CD14-positive monocyte (primary cell): ENCODE results near the gene RGMA. TPM values are rescaled to one million over a fixed set of nuclear protein-coding genes. Genes with fewer than 3 reads are reported as not detected.

Source experiments
- DNase-seq, 3 donors: peaks; one replicate each; pipeline ENCODE4 v3.0.0-alpha.2; 2011 to 2022
- H2AFZ ChIP-seq: 2 replicates; pipeline ENCODE4 v1.6.0; 2012; ENCODE audit warnings: mild to moderate bottlenecking, low read depth, low read length, inconsistent platforms; ENCODE audit not compliant: insufficient read depth, poor library complexity, severe bottlenecking
- H3K27ac ChIP-seq, 2 donors: 1 replicate in 1 of 2; 2 replicates in 1 of 2; pipeline ENCODE4 v1.5.1; 2012 to 2013; ENCODE audit warnings: low read length in 2 of 2, control low read depth in 1 of 2, inconsistent platforms in 1 of 2, low read depth in 1 of 2, mild to moderate bottlenecking in 1 of 2
- H3K27me3 ChIP-seq, 2 donors: one replicate each; pipeline versions ENCODE4 v1.6.0 to v1.6.1; 2011 to 2013; ENCODE audit warnings: low read length in 2 of 2; ENCODE audit not compliant: control insufficient read depth in 2 of 2, insufficient read depth in 2 of 2
- H3K36me3 ChIP-seq, 2 donors: replicated peaks in 1 of 2; 1 replicate in 1 of 2; 2 replicates in 1 of 2; pipeline versions ENCODE4 v1.5.1 to v1.6.1; 2012 to 2013; ENCODE audit warnings: low read length in 2 of 2, control low read depth in 1 of 2, inconsistent platforms in 1 of 2, mild to moderate bottlenecking in 1 of 2; ENCODE audit not compliant: insufficient read depth in 2 of 2, control insufficient read depth in 1 of 2
- H3K4me1 ChIP-seq, 2 donors: 1 replicate in 1 of 2; 2 replicates in 1 of 2; pipeline versions ENCODE4 v1.5.1 to v1.6.1; 2012 to 2013; ENCODE audit warnings: low read length in 2 of 2, control low read depth in 1 of 2, inconsistent platforms in 1 of 2, mild to moderate bottlenecking in 1 of 2, moderate library complexity in 1 of 2; ENCODE audit not compliant: insufficient read depth in 2 of 2, control insufficient read depth in 1 of 2
- H3K4me2 ChIP-seq: replicated peaks from 2 replicates; pipeline ENCODE3; 2012; ENCODE audit warnings: low read length, moderate library complexity, mild to moderate bottlenecking; ENCODE audit not compliant: poor library complexity, severe bottlenecking; ENCODE audit errors: extremely low read depth
- H3K4me3 ChIP-seq, 3 experiments: fragments of 200-600 bp in 1 of 3; sonication (generic) in 1 of 3; replicated peaks in 1 of 3; 1 replicate in 2 of 3; 2 replicates in 1 of 3; pipeline ENCODE4 v1.5.1; 2011 to 2013; ENCODE audit warnings: low read length in 3 of 3, mild to moderate bottlenecking in 3 of 3, control low read depth in 2 of 3, low read depth in 2 of 3, inconsistent platforms in 1 of 3, moderate library complexity in 1 of 3
- H3K79me2 ChIP-seq: 2 replicates; pipeline ENCODE4 v1.6.0; 2012; ENCODE audit warnings: mild to moderate bottlenecking, control low read depth, inconsistent platforms, low read length, moderate library complexity; ENCODE audit not compliant: insufficient read depth
- H3K9ac ChIP-seq: 2 replicates; pipeline ENCODE4 v1.6.0; 2017; ENCODE audit warnings: low read length, mild to moderate bottlenecking; ENCODE audit not compliant: insufficient read depth, poor library complexity, severe bottlenecking
- H3K9me3 ChIP-seq, 2 donors: replicated peaks in 1 of 2; 1 replicate in 1 of 2; 2 replicates in 1 of 2; pipeline versions ENCODE4 v1.5.1 to v1.6.1; 2012 to 2013; ENCODE audit warnings: low read length in 2 of 2, control low read depth in 1 of 2; ENCODE audit not compliant: control insufficient read depth in 1 of 2, insufficient read depth in 1 of 2
- H4K20me1 ChIP-seq: 2 replicates; pipeline ENCODE4 v1.6.0; 2012; ENCODE audit warnings: mild to moderate bottlenecking, low read length, control low read depth, moderate library complexity; ENCODE audit not compliant: insufficient read depth
- H3K27ac Mint-ChIP-seq, 7 donors: one replicate each; pipeline ENCODE4 v1.8.0; 2020; ENCODE audit warnings: mild to moderate bottlenecking in 7 of 7, mixed read lengths in 7 of 7, moderate library complexity in 6 of 7, inconsistent platforms in 2 of 7
- H3K27me3 Mint-ChIP-seq, 3 donors: one replicate each; pipeline ENCODE4 v1.8.0; 2021 to 2022; ENCODE audit warnings: low read depth in 3 of 3, mild to moderate bottlenecking in 3 of 3, mixed read lengths in 3 of 3, moderate library complexity in 3 of 3, inconsistent platforms in 1 of 3
- H3K36me3 Mint-ChIP-seq, 2 donors: one replicate each; pipeline ENCODE4 v1.8.0; 2020; ENCODE audit warnings: mixed read lengths in 2 of 2, inconsistent platforms in 1 of 2, mild to moderate bottlenecking in 1 of 2
- H3K4me1 Mint-ChIP-seq: one replicate; pipeline ENCODE4 v1.8.0; 2020; ENCODE audit warnings: mild to moderate bottlenecking, mixed read lengths
- H3K4me3 Mint-ChIP-seq, 2 donors: one replicate each; pipeline ENCODE4 v1.8.0; 2020; ENCODE audit warnings: mild to moderate bottlenecking in 2 of 2, mixed read lengths in 2 of 2, moderate library complexity in 1 of 2
- H3K9me3 Mint-ChIP-seq, 7 donors: one replicate each; pipeline ENCODE4 v1.8.0; 2020 to 2022; ENCODE audit warnings: mixed read lengths in 7 of 7, mild to moderate bottlenecking in 6 of 7, moderate library complexity in 6 of 7, inconsistent platforms in 2 of 7
- CTCF ChIP-seq: fragments of 200-600 bp; IDR thresholded peaks from one replicate; pipeline ENCODE4 v1.8.0; 2022; ENCODE audit warnings: antibody characterized with exemption, mild to moderate bottlenecking
- WGBS: methylation state at CpG from one replicate; pipeline ENCODE4 v1.1.5; 2013; ENCODE audit warnings: missing lambda C conversion rate; ENCODE audit not compliant: insufficient coverage; 5-methylcytosine and 5-hydroxymethylcytosine counted together
- intact Hi-C, 2 donors: fragments of 100-400 bp; cut with micrococcal nuclease; formaldehyde crosslinking; loops; one replicate each; pipeline versions ENCODE4 v1.15.0 to v1.15.1; 2023
- polyA plus RNA-seq, 3 donors: library from polyadenylated mRNA; depleted of rRNA in 1 of 3; unstranded in 2 of 3; stranded (reverse) in 1 of 3; fragments of 300-500 nt in 2 of 3; fragments of >200 nt in 1 of 3; fragmentation: Illumina TruSeq in 2 of 3; gene quantifications; 1 replicate in 2 of 3; 2 replicates in 1 of 3; pipeline ENCODE4 v1.2.3, GENCODE V29; 2012 to 2021

The RGMA gene
- polyA plus RNA-seq, 3 donors: 0.07 to 0.35 (median 0.08) TPM

- peaks cover 5 to 10% of the 10 kb centered on the region in 2 donors for H3K4me1 ChIP-seq
- H2AFZ ChIP-seq: no peak overlapping the region
- intact Hi-C loops: no loop called here
- no peak overlapping the region for H3K27ac ChIP-seq
- H3K27me3 ChIP-seq: peaks cover 27 to 44% of the 10 kb centered on the region in 2 donors
- no peak for DNase-seq
- Mint-ChIP-seq H3K36me3 (peaks cover 0 to 2% of the 10 kb centered on the region in 2 donors), H3K27me3 (peaks cover 2 to 26% (median 21%) of the 10 kb centered on the region in 3 donors), H3K4me1 (peaks cover 7% of the 10 kb centered on the region), H3K4me3 (no peak overlapping the region), H3K9me3 (peaks cover 0 to 15% (median 4%) of the 10 kb centered on the region in 7 donors), H3K27ac (no peak overlapping the region)
- TF ChIP-seq CTCF: no peak
- no peaks in the 10 kb centered on the region for H3K36me3 ChIP-seq
- no peak overlapping the region for H3K9ac ChIP-seq
- 95% methylated on average over 6 of the region's 6 CpGs for WGBS
- H4K20me1 ChIP-seq: no peaks in the 10 kb centered on the region
- H3K79me2 ChIP-seq: no peaks in the 10 kb centered on the region
- peaks cover 0 to 14% of the 10 kb centered on the region in 2 donors for H3K9me3 ChIP-seq
- H3K4me3 ChIP-seq: no peak overlapping the region
- no peak overlapping the region for H3K4me2 ChIP-seq
These were observed 4.8 kb upstream of the RGMA start for GRCh38 chr15:93093765-93094164.

GRCh38 chr15:93091465-93091864 is 2.5 kb upstream of the RGMA start:
- Histone ChIP-seq H4K20me1 (no peaks in the 10 kb centered on the region), H3K36me3 (no peaks in the 10 kb centered on the region), H3K27ac (no peak overlapping the region), H3K79me2 (no peaks in the 10 kb centered on the region), H3K4me3 (no peak overlapping the region), H3K4me1 (peaks cover 9 to 23% of the 10 kb centered on the region in 2 donors), H3K27me3 (peaks cover 42 to 65% of the 10 kb centered on the region in 2 donors), H3K4me2 (no peak overlapping the region), H3K9ac (no peak overlapping the region), H2AFZ (no peak overlapping the region), H3K9me3 (peaks cover 0 to 19% of the 10 kb centered on the region in 2 donors)
- peaks cover 2 to 4% of the 10 kb centered on the region in 2 donors for H3K36me3 Mint-ChIP-seq
- no peak for DNase-seq
- intact Hi-C loops: no loop called here
- TF ChIP-seq CTCF: no peak
- H3K27ac Mint-ChIP-seq: no peak overlapping the region
- peak overlapping the region in 1 of 2 donors; percentile 67 for H3K4me3 Mint-ChIP-seq
- peaks cover 21 to 48% (median 40%) of the 10 kb centered on the region in 3 donors for H3K27me3 Mint-ChIP-seq
- peaks cover 0 to 17% (median 5%) of the 10 kb centered on the region in 7 donors for H3K9me3 Mint-ChIP-seq
- 93% methylated on average over 3 of the region's 11 CpGs for WGBS
- peaks cover 15% of the 10 kb centered on the region for H3K4me1 Mint-ChIP-seq
